OCI-LY7 (cell line): ENCODE measurements around the gene FAM131C. TPM values are rescaled to one million over a fixed set of nuclear protein-coding genes. Genes with fewer than 3 reads are reported as not detected.

Experiments used
- BruUV-seq: library from RNA; stranded (reverse); fragments of 400-500 nt; replicated peaks from 2 replicates; lab custom pipeline; 2021; lab: Mats Ljungman, UMichigan
- CTCF ChIA-PET: fragments of 300-600 bp; sonication (Branson Sonifier 250); formaldehyde crosslinking; loops from one replicate; lab custom pipeline; 2022; ENCODE audit warnings: antibody characterized with exemption; ENCODE audit not compliant: unreplicated experiment; lab: Charles Lee
- POLR2A ChIA-PET: fragments of 300-600 bp; sonication (Branson Sonifier 250); formaldehyde crosslinking; loops from one replicate; lab custom pipeline; 2022; ENCODE audit warnings: antibody characterized with exemption; lab: Charles Lee
- DNase-seq: peaks from one replicate; pipeline ENCODE4 v3.0.0-alpha.2; 2015; ENCODE audit warnings: low spot score
- H2AFZ ChIP-seq: fragments of 200-600 bp; sonication (generic), shearing (Covaris generic); 2 replicates; pipeline ENCODE4 v1.6.1; 2014; ENCODE audit warnings: mild to moderate bottlenecking, antibody characterized with exemption, low read length, moderate library complexity
- H3K27ac ChIP-seq: fragments of 200-600 bp; sonication (generic); 2 replicates; pipeline ENCODE4 v1.5.1; 2014; ENCODE audit warnings: mixed run types, low read depth, mild to moderate bottlenecking, moderate library complexity, low read length, inconsistent platforms; ENCODE audit not compliant: poor library complexity, severe bottlenecking
- H3K36me3 ChIP-seq: fragments of 200-600 bp; sonication (generic); 2 replicates; pipeline ENCODE4 v1.6.1; 2014; ENCODE audit warnings: mild to moderate bottlenecking, antibody characterized with exemption, low read length, moderate library complexity, mixed read lengths; ENCODE audit not compliant: insufficient read depth
- H3K4me1 ChIP-seq: fragments of 200-600 bp; sonication (generic); 2 replicates; pipeline ENCODE4 v1.5.1; 2014; ENCODE audit warnings: mild to moderate bottlenecking, low read length; ENCODE audit not compliant: insufficient read depth, poor library complexity, severe bottlenecking
- H3K4me2 ChIP-seq: fragments of 200-600 bp; sonication (generic); 2 replicates; pipeline ENCODE4 v1.6.1; 2014; ENCODE audit warnings: mild to moderate bottlenecking, low read length
- H3K4me3 ChIP-seq: fragments of 200-600 bp; sonication (generic); 2 replicates; pipeline ENCODE4 v1.5.1; 2014; ENCODE audit warnings: mild to moderate bottlenecking, low read depth, low read length; ENCODE audit not compliant: poor library complexity, severe bottlenecking
- H3K79me2 ChIP-seq: fragments of 200-600 bp; sonication (generic); 2 replicates; pipeline ENCODE4 v1.6.1; 2016; ENCODE audit warnings: low read depth, mild to moderate bottlenecking, low read length, moderate library complexity, mixed read lengths; ENCODE audit not compliant: insufficient read depth
- H3K9me2 ChIP-seq: fragments of 200-600 bp; sonication (generic); 2 replicates; pipeline ENCODE4 v1.6.1; 2016; ENCODE audit warnings: mild to moderate bottlenecking, low read length, mixed read lengths; ENCODE audit not compliant: insufficient read depth
- H3K9me3 ChIP-seq: fragments of 200-600 bp; sonication (generic); 2 replicates; pipeline ENCODE4 v1.6.1; 2014; ENCODE audit warnings: mild to moderate bottlenecking, mixed run types, low read length, mixed read lengths
- H4K20me1 ChIP-seq: fragments of 200-600 bp; sonication (generic); 2 replicates; pipeline ENCODE4 v1.6.1; 2014; ENCODE audit warnings: mild to moderate bottlenecking, antibody characterized with exemption, low read length, moderate library complexity, mixed read lengths; ENCODE audit not compliant: insufficient read depth
- EZH2phosphoT487 ChIP-seq: fragments of 200-600 bp; sonication (generic); IDR thresholded peaks from 2 replicates; pipeline ENCODE4 v1.6.1; 2018; ENCODE audit warnings: low read depth, borderline replicate concordance, mild to moderate bottlenecking, mixed run types, antibody characterized with exemption, low read length, moderate library complexity, mixed read lengths
- intact Hi-C: fragments of 100-400 bp; cut with micrococcal nuclease; formaldehyde crosslinking; loops from one replicate; pipeline ENCODE4 v1.10.0; 2022; ENCODE audit not compliant: unreplicated experiment
- total RNA-seq, 2 experiments: library from RNA; depleted of rRNA in 1 of 2; stranded (reverse); fragments of >200 nt in 1 of 2; shearing (Covaris generic) in 1 of 2; gene quantifications; 2 replicates each; pipeline ENCODE4 v1.2.3, GENCODE V29; 2014 to 2022
- TF ChIP-seq, protein P1 (sequence below): fragments of 200-600 bp; sonication (generic); conservative IDR thresholded peaks from 2 replicates; pipeline ENCODE4 v1.5.1; 2014; ENCODE audit warnings: mild to moderate bottlenecking, antibody characterized with exemption, low read length, moderate library complexity, mixed read lengths

FAM131C gene
- total RNA-seq, 2 experiments from 2014 or later, result not detected

DNA sequence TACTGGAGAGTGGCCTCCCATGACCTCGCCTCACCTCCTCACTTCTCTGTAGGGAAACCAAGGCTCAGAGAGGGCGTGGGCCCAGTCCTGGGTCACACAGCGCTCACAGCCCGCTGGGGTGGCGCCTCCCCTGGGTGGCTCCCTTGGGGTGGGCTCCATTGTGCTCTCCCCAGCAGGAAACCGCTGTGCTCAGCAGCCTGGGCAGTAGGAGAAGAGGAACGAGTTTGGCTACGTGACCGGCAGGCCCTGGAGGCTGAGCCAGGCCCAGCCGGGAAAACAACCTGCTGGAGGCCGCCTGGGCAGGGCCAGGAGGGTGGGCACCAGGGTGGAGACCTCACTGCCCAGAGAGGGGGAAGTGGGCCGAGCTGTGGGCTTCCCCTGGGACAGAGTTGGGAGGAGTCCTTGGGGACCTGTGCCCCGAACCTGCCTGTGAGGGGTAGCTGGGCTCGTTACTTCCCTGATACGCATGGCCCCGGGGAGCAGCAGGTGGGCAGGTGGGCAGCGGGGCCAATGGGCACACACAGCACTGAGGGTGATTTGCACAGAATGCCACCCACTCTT, 15.0 kb upstream of the FAM131C start:
- Histone ChIP-seq H2AFZ (no peak overlapping the region), H3K4me1 (no peaks in the 10 kb centered on the region), H3K36me3 (no peaks in the 10 kb centered on the region), H3K9me2 (no peaks in the 10 kb centered on the region), H4K20me1 (no peaks in the 10 kb centered on the region), H3K9me3 (no peaks in the 10 kb centered on the region), H3K79me2 (no peaks in the 10 kb centered on the region), H3K27ac (no peak overlapping the region), H3K4me3 (no peak overlapping the region), H3K4me2 (no peak overlapping the region)
- ChIA-PET CTCF (no interaction called here), POLR2A (no interaction called here)
- TF ChIP-seq EZH2phosphoT487, result no peak
- TF ChIP-seq, protein P1, sequence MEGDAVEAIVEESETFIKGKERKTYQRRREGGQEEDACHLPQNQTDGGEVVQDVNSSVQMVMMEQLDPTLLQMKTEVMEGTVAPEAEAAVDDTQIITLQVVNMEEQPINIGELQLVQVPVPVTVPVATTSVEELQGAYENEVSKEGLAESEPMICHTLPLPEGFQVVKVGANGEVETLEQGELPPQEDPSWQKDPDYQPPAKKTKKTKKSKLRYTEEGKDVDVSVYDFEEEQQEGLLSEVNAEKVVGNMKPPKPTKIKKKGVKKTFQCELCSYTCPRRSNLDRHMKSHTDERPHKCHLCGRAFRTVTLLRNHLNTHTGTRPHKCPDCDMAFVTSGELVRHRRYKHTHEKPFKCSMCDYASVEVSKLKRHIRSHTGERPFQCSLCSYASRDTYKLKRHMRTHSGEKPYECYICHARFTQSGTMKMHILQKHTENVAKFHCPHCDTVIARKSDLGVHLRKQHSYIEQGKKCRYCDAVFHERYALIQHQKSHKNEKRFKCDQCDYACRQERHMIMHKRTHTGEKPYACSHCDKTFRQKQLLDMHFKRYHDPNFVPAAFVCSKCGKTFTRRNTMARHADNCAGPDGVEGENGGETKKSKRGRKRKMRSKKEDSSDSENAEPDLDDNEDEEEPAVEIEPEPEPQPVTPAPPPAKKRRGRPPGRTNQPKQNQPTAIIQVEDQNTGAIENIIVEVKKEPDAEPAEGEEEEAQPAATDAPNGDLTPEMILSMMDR, result no peak
- intact Hi-C loops, result no loop called here
- BruUV-seq, result no TSS peak
- DNase-seq, result no peak

GRCh38 chr1:16087733-16088132, 14.3 kb upstream of the FAM131C start:
- Histone ChIP-seq H3K9me3 (no peaks in the 10 kb centered on the region), H3K36me3 (no peaks in the 10 kb centered on the region), H3K27ac (no peak overlapping the region), H2AFZ (no peak overlapping the region), H3K4me2 (no peak overlapping the region), H3K79me2 (no peaks in the 10 kb centered on the region), H4K20me1 (no peaks in the 10 kb centered on the region), H3K9me2 (no peaks in the 10 kb centered on the region), H3K4me1 (no peaks in the 10 kb centered on the region), H3K4me3 (no peak overlapping the region)
- TF ChIP-seq EZH2phosphoT487, result no peak
- TF ChIP-seq, protein P1, result no peak
- no peak for DNase-seq
- BruUV-seq, result no TSS peak
- POLR2A ChIA-PET, result no interaction called here
- CTCF ChIA-PET, result no interaction called here
- intact Hi-C loops, result no loop called here

DNA sequence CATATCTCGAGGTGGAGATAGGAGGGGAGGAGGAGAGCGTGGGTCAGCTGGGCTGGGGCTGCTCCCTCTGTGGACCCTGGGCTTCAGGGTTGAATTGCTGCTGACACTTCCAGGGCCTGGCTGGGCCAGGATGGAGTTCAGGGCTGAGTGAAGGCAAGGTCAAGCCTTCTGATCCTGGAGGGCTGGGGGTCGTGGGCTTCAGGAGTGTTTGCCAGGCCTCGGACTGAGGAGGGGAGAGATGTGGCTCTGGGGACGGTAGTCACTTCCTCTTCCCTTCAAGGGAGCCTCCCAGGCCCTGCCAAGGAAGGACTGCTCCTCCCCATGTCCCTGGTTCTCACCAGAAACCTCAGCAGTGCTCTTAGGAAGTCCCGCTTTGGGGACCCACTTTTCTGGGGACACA, 12.1 kb upstream of the FAM131C start:
- Histone ChIP-seq H3K4me1 (no peaks in the 10 kb centered on the region), H3K79me2 (no peaks in the 10 kb centered on the region), H3K36me3 (no peaks in the 10 kb centered on the region), H3K9me3 (no peaks in the 10 kb centered on the region), H4K20me1 (no peaks in the 10 kb centered on the region), H3K9me2 (no peaks in the 10 kb centered on the region), H3K4me3 (no peak overlapping the region), H3K4me2 (no peak overlapping the region), H2AFZ (no peak overlapping the region), H3K27ac (no peak overlapping the region)
- BruUV-seq, result no TSS peak
- intact Hi-C loops, result no loop called here
- CTCF ChIA-PET, result no interaction called here
- TF ChIP-seq, protein P1, result no peak
- POLR2A ChIA-PET, result interaction anchor here (0.7 kb wide), 1 partner anchor 97 kb away, joined by 4 read pairs; no protein-coding TSS in a partner anchor
- DNase-seq, result no peak
